Left ventricle myocardium inferior (tissue), 1 donor: ENCODE results near the gene GMEB2. TPM values are rescaled to one million over a fixed set of nuclear protein-coding genes. Genes with fewer than 3 reads are reported as not detected.
A peak's percentile ranks its signal among the peaks of the same experiment; 100 is the strongest.
"Not testable (repeated sequence)": the region's sequence is repeated elsewhere in the genome, so short reads cannot be mapped to it uniquely, and the experiment has no call there.

Experiments used
- DNase-seq: peaks from one replicate; pipeline ENCODE4 v3.0.0-alpha.2; 2020
- H3K27ac ChIP-seq: fragments of 200-600 bp; replicated peaks from 2 replicates; pipeline ENCODE4 v1.8.0; 2021
- H3K27me3 ChIP-seq: fragments of 200-600 bp; 2 replicates; pipeline ENCODE4 v1.8.0; 2021; ENCODE audit warnings: low read depth
- H3K36me3 ChIP-seq: fragments of 200-600 bp; 2 replicates; pipeline ENCODE4 v1.8.0; 2021
- H3K4me1 ChIP-seq: fragments of 200-600 bp; 2 replicates; pipeline ENCODE4 v1.8.0; 2021
- H3K4me3 ChIP-seq: fragments of 200-600 bp; 2 replicates; pipeline ENCODE4 v1.8.0; 2021; ENCODE audit warnings: mild to moderate bottlenecking, moderate library complexity
- H3K9me3 ChIP-seq: fragments of 200-600 bp; replicated peaks from 2 replicates; pipeline ENCODE4 v1.8.0; 2021
- intact Hi-C: fragments of 100-400 bp; cut with micrococcal nuclease; formaldehyde crosslinking; loops from one replicate; pipeline ENCODE4 v1.11.0; 2022
- total RNA-seq: library from RNA; stranded (reverse); fragmentation: NEBNext Ultra II Directional; extraction: Animal tissue kit (Norgen Biotek cat#: 25700); gene quantifications from one replicate; pipeline ENCODE4 v1.2.1, GENCODE V29; 2021
- TF ChIP-seq, protein P1 (sequence below): fragments of 200-600 bp; IDR thresholded peaks from 2 replicates; pipeline ENCODE4 v1.8.0; 2021; ENCODE audit warnings: antibody characterized with exemption, mild to moderate bottlenecking, borderline replicate concordance
- donor health status: DM: no; HTN: yes; CAD: no; lungs with severe emphysema.

The GMEB2 gene
- total RNA-seq, 1 donor from 2014 or later = 5.3 TPM

DNA sequence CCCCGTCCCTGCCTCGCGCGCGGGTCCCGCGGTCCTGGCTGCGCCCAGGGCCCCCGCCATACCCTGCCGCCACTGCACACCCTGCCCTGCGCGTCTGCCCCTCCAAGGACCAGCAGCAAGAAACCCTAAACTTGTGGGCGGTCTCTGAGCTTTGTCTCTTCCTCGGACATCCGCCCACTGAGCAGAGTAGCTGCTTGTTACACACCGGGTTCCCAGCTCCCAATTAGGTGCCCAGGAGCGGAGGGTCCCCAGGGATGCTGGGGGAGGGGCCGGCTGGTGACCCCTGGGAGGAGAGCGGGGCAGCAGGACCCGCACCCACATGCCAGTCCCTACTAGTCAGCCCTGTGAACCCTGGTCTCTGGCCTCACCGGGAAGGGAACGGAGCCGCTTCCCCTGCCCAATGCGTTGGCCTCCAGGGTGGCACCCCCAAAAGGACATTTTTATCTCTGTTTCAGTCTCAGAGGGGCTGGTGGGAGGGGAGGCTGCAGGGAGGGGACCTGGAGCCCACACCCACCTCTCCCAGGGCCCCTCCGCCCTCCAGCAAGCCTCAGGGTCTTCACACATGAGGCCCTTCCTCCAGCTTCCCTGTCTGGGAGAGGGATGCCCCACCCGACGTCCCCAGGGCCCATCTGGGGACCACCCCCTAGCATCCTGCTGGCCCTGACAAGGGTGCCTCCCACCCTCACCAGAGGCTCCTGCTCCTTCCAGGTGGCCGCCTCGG lies 15.8 kb upstream of the GMEB2 start:
- peak overlapping the region; percentile 79 for H3K27ac ChIP-seq
- H3K9me3 ChIP-seq = no peaks in the 10 kb centered on the region
- no peaks in the 10 kb centered on the region for H3K36me3 ChIP-seq
- H3K27me3 ChIP-seq = no peaks in the 10 kb centered on the region
- H3K4me1 ChIP-seq = peaks cover 33% of the 10 kb centered on the region
- intact Hi-C loops = no loop called here
- TF ChIP-seq, protein P1, sequence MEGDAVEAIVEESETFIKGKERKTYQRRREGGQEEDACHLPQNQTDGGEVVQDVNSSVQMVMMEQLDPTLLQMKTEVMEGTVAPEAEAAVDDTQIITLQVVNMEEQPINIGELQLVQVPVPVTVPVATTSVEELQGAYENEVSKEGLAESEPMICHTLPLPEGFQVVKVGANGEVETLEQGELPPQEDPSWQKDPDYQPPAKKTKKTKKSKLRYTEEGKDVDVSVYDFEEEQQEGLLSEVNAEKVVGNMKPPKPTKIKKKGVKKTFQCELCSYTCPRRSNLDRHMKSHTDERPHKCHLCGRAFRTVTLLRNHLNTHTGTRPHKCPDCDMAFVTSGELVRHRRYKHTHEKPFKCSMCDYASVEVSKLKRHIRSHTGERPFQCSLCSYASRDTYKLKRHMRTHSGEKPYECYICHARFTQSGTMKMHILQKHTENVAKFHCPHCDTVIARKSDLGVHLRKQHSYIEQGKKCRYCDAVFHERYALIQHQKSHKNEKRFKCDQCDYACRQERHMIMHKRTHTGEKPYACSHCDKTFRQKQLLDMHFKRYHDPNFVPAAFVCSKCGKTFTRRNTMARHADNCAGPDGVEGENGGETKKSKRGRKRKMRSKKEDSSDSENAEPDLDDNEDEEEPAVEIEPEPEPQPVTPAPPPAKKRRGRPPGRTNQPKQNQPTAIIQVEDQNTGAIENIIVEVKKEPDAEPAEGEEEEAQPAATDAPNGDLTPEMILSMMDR = no peak
- H3K4me3 ChIP-seq = peak overlapping the region; percentile 74
- DNase-seq = no peak

DNA sequence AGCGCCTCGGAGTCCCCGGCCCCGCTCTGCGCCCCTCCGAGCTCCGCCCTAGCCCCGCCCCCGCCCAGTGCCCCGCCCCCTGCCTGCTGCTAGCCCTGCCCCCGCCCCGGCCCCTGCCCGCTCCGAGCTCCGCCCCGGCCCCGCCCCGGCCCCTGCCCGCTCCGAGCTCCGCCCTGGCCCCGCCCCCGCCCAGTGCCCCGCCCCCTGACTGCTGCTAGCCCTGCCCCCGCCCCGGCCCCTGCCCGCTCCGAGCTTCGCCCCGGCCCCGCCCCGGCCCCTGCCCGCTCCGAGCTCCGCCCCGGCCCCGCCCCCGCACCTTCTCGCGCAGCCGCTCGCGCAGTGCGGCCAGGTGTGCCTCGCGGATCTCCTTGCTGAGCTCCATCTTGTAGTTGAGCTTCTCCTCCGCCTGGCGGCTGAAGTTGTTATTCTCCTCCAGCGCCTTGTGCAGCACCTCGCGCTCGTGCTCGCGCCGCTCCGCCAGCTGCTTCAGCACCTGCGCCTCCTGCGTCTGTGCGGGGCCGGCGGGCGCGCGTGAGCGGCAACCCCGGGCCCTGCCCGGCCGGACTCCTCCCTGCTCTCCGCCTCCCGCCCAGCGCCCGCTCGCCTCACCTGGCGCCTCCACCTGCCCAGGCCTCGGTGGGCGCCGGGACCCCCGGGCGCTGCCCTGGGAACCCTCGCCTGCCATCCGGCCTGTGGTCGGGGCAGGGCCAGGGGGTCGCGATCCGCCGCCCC lies 15.1 kb upstream of the GMEB2 start:
- intact Hi-C loops = no loop called here
- peaks cover 33% of the 10 kb centered on the region for H3K4me1 ChIP-seq
- TF ChIP-seq, protein P1 = peak; percentile 55

DNA sequence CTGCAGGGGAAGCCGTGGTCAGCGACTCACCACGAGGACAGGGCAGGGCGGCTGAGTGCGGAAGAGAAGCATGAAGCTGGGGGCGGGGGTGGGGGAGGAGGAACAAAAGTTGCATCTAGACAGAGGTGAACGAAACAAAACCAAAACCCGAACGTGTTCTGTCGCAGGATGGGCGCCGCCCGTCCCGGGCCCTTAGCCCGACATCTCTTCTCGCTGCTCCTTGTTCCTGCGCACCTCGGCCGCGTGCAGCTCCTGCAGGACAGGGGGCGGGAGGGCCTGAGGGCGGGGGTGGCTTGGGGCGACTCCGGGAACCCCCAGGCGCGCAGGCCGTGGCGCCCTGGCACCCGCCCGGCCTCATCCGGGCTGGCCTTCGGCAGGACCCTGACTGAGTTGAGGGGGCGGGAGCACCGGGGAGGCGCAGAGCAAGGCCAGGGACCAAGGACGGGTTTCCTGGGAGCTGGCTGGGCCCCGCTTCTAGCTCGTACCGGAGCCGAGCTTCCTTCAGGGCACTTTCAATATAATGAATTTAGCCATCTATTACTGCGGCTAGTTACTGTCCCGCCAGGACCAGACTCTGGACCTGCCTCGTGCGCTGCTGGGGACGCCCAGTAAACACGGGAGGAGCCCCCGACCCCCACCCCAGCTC lies 14.4 kb upstream of the GMEB2 start:
- H3K9me3 ChIP-seq = no peaks in the 10 kb centered on the region
- no peaks in the 10 kb centered on the region for H3K27me3 ChIP-seq
- H3K36me3 ChIP-seq = no peaks in the 10 kb centered on the region
- peak overlapping the region; percentile 97 for H3K27ac ChIP-seq
- DNase-seq = no peak
- intact Hi-C loops = no loop called here
- H3K4me1 ChIP-seq = peaks cover 33% of the 10 kb centered on the region
- TF ChIP-seq, protein P1 = no peak
- H3K4me3 ChIP-seq = peak overlapping the region; percentile 74

More for the DNA sequence above, 15.1 kb upstream of the GMEB2 start:
- Histone ChIP-seq H3K4me3 (peak overlapping the region; percentile 74), H3K36me3 (no peaks in the 10 kb centered on the region), H3K27me3 (no peaks in the 10 kb centered on the region), H3K9me3 (no peaks in the 10 kb centered on the region), H3K27ac (peak overlapping the region; percentile 97)
- peak; percentile 90 for DNase-seq

DNA sequence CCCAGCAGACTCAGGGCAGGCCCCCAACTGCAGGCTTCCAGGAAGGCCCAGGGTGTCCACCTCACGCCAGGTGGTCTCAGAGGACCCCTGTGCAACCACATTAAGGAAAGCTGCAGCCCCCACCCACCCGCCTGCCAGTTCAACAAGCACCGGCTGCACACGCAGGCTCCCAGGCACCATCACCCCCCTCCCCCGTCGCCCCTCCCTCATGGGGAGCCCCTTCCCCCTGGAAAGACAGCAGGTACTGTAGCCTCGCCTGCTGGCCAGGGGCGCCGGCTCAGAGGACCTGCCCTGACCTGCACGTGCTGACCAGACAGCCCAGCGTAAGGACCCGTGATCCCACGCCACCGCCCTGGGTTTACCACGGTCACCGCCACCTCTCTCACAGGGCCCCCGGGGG lies 13.8 kb upstream of the GMEB2 start:
- DNase-seq, H3K9me3 ChIP-seq, intact Hi-C loops, H3K36me3 ChIP-seq, H3K27me3 ChIP-seq: not testable (repeated sequence)
- Histone ChIP-seq H3K4me1 (peaks cover 33% of the 10 kb centered on the region), H3K27ac (peak overlapping the region; percentile 97), H3K4me3 (peak overlapping the region; percentile 74)

DNA sequence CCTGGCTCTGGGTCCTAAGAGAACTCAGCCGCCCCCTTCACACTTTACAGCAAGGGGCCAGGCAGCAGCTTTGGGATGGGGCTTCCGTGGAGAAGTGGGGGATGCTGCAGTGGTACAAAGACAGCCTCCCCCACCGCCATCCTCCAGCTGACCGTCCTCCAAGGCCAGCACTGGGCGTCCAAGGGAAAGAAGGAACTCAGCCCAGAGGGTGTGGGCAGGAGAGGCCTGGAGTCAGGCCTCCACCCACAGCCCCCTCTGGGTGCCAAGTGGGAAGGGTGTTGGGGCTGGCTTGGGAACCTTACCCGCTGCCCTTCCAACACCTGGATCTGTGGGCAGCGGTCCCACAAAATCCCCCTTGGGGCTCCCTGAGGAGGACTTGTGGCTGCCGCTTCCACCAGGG lies 13.2 kb upstream of the GMEB2 start:
- Histone ChIP-seq H3K27me3 (no peaks in the 10 kb centered on the region), H3K27ac (peak overlapping the region; percentile 97), H3K9me3 (no peaks in the 10 kb centered on the region), H3K36me3 (no peaks in the 10 kb centered on the region), H3K4me3 (peak overlapping the region; percentile 74), H3K4me1 (peaks cover 33% of the 10 kb centered on the region)
- TF ChIP-seq, protein P1 = no peak
- no peak for DNase-seq
- intact Hi-C loops = no loop called here
